GM06990 (cell line): ENCODE measurements around the gene TAF4.

Experiments
- DNase-seq: peaks from one replicate; pipeline ENCODE4 v3.0.0-alpha.2; 2011; ENCODE audit not compliant: insufficient read length; ENCODE audit errors: extremely low read depth
- H3K27me3 ChIP-seq: replicated peaks from 2 replicates; pipeline ENCODE4 v1.6.0; 2011; ENCODE audit warnings: low read length; ENCODE audit not compliant: control insufficient read depth, insufficient read depth
- H3K36me3 ChIP-seq: 2 replicates; pipeline ENCODE4 v1.5.1; 2011; ENCODE audit warnings: low read length; ENCODE audit not compliant: control insufficient read depth, insufficient read depth
- H3K4me3 ChIP-seq: replicated peaks from 2 replicates; pipeline ENCODE4 v1.5.1; 2011; ENCODE audit warnings: low read depth, mild to moderate bottlenecking, control low read depth, low read length
- CTCF ChIP-seq: IDR thresholded peaks from 2 replicates; pipeline ENCODE4 v1.5.1; 2011; ENCODE audit warnings: low read length, control low read depth, mild to moderate bottlenecking, inconsistent platforms; ENCODE audit not compliant: insufficient read depth, poor library complexity, severe bottlenecking

Gene TAF4

GRCh38 chr20:61965606-61966491 is 99.8 kb downstream of the TAF4 start:
- no peak for DNase-seq
- H3K36me3 ChIP-seq, result no peaks in the 10 kb centered on the region
- no peak for TF ChIP-seq CTCF
- no peaks in the 10 kb centered on the region for H3K27me3 ChIP-seq
- H3K4me3 ChIP-seq, result no peak overlapping the region

GRCh38 chr20:61964675-61965605 is 100.7 kb downstream of the TAF4 start:
- H3K27me3 ChIP-seq, result no peaks in the 10 kb centered on the region
- DNase-seq, result no peak
- H3K4me3 ChIP-seq, result no peak overlapping the region
- no peaks in the 10 kb centered on the region for H3K36me3 ChIP-seq
- TF ChIP-seq CTCF, result no peak

- no peak overlapping the region for H3K4me3 ChIP-seq
- no peak for TF ChIP-seq CTCF
- H3K27me3 ChIP-seq, result no peaks in the 10 kb centered on the region
- no peak for DNase-seq
- no peaks in the 10 kb centered on the region for H3K36me3 ChIP-seq
Observed at GRCh38 chr20:61963885-61964674, 101.6 kb downstream of the TAF4 start.

- no peaks in the 10 kb centered on the region for H3K36me3 ChIP-seq
- TF ChIP-seq CTCF, result no peak
- no peak overlapping the region for H3K4me3 ChIP-seq
- H3K27me3 ChIP-seq, result no peaks in the 10 kb centered on the region
- DNase-seq, result no peak
Observed at GRCh38 chr20:61963149-61963548, 102.5 kb downstream of the TAF4 start.

- no peak for DNase-seq
- TF ChIP-seq CTCF, result no peak
- Histone ChIP-seq H3K27me3 (no peaks in the 10 kb centered on the region), H3K36me3 (no peaks in the 10 kb centered on the region), H3K4me3 (no peak overlapping the region)
Observed at GRCh38 chr20:61960836-61961235, 104.8 kb downstream of the TAF4 start.
